H1 (cell line): ENCODE data around the gene ME1. TPM values are rescaled to one million over a fixed set of nuclear protein-coding genes. Genes with fewer than 3 reads are reported as not detected.

Experiments
- CTCF ChIA-PET: fragments of 300-600 bp; sonication (Branson Sonifier 250); formaldehyde crosslinking; loops from one replicate; lab custom pipeline; 2021; ENCODE audit not compliant: partially characterized antibody; lab: Charles Lee
- POLR2A ChIA-PET: fragments of 300-600 bp; sonication (Branson Sonifier 250); formaldehyde crosslinking; loops from one replicate; lab custom pipeline; 2021; ENCODE audit warnings: inconsistent platforms; ENCODE audit not compliant: partially characterized antibody; lab: Charles Lee
- DNase-seq, 2 experiments: peaks; one replicate each; pipeline versions ENCODE4 v3.0.0 to v3.0.0-alpha.2; 2010 to 2022; ENCODE audit warnings: low spot score in 2 of 2, low read depth in 1 of 2, mixed read lengths in 1 of 2
- FAIRE-seq: peaks from 2 replicates; lab custom pipeline; 2011; peaks lifted over from hg19 to GRCh38; lab: Jason Lieb, UNC
- H2AFZ ChIP-seq: 2 replicates; pipeline ENCODE4 v1.8.1; 2012; ENCODE audit warnings: low read length, inconsistent platforms
- H2AK5ac ChIP-seq: 2 replicates; pipeline ENCODE4 v1.6.1; 2013; ENCODE audit warnings: low read depth, low read length
- H2BK120ac ChIP-seq: replicated peaks from 2 replicates; pipeline ENCODE3; 2013; ENCODE audit warnings: low read depth, low read length, inconsistent platforms
- H2BK12ac ChIP-seq: 2 replicates; pipeline ENCODE4 v1.6.1; 2013; ENCODE audit warnings: low read depth, low read length
- H2BK15ac ChIP-seq: 2 replicates; pipeline ENCODE4 v1.6.1; 2013; ENCODE audit warnings: low read length
- H2BK20ac ChIP-seq: 2 replicates; pipeline ENCODE4 v1.6.1; 2013; ENCODE audit warnings: low read length
- H2BK5ac ChIP-seq: 2 replicates; pipeline ENCODE4 v1.6.1; 2013; ENCODE audit warnings: low read depth, low read length
- H3K14ac ChIP-seq: 2 replicates; pipeline ENCODE4 v1.6.1; 2013; ENCODE audit warnings: inconsistent platforms; ENCODE audit not compliant: insufficient read length
- H3K18ac ChIP-seq: 2 replicates; pipeline ENCODE4 v1.6.1; 2013; ENCODE audit warnings: low read length; ENCODE audit errors: extremely low read depth
- H3K23ac ChIP-seq: 2 replicates; pipeline ENCODE4 v1.6.1; 2013; ENCODE audit warnings: inconsistent platforms; ENCODE audit not compliant: insufficient read length
- H3K23me2 ChIP-seq: 2 replicates; pipeline ENCODE4 v1.6.1; 2013; ENCODE audit warnings: low read depth, low read length
- H3K27ac ChIP-seq: 2 replicates; pipeline ENCODE4 v1.6.1; 2011; ENCODE audit warnings: low read depth, low read length, inconsistent platforms
- H3K27me3 ChIP-seq, 4 experiments: replicated peaks in 1 of 4; 1 replicate in 1 of 4; 2 replicates in 3 of 4; pipeline versions ENCODE4 v1.6.1 to v1.8.1; 2011 to 2013; ENCODE audit warnings: low read length in 3 of 4, mild to moderate bottlenecking in 3 of 4, inconsistent platforms in 2 of 4, mixed read lengths in 2 of 4, moderate library complexity in 1 of 4; ENCODE audit not compliant: control insufficient read depth in 3 of 4, insufficient read depth in 3 of 4; ENCODE audit errors: extremely low read depth in 1 of 4
- H3K36me3 ChIP-seq, 4 experiments: 2 replicates each; pipeline versions ENCODE4 v1.6.1 to v1.8.1; 2011 to 2013; ENCODE audit warnings: mild to moderate bottlenecking in 4 of 4, low read length in 3 of 4, moderate library complexity in 2 of 4, control low read depth in 1 of 4, inconsistent platforms in 1 of 4; ENCODE audit not compliant: insufficient read depth in 4 of 4, control insufficient read depth in 2 of 4
- H3K4ac ChIP-seq: replicated peaks from 2 replicates; pipeline ENCODE3; 2013; ENCODE audit warnings: low read length, low read depth, mixed read lengths, inconsistent platforms; ENCODE audit not compliant: insufficient read length
- H3K4me1 ChIP-seq, 4 experiments: replicated peaks in 1 of 4; 1 replicate in 1 of 4; 2 replicates in 3 of 4; pipeline versions ENCODE4 v1.6.1 to v1.8.1; 2011 to 2013; ENCODE audit warnings: low read length in 3 of 4, inconsistent platforms in 2 of 4, mixed read lengths in 1 of 4; ENCODE audit not compliant: insufficient read depth in 4 of 4, control insufficient read depth in 3 of 4
- H3K4me2 ChIP-seq, 2 experiments: 2 replicates each; pipeline versions ENCODE4 v1.6.1 to v1.8.1; 2011 to 2013; ENCODE audit warnings: low read depth in 2 of 2, low read length in 2 of 2, control low read depth in 1 of 2, inconsistent platforms in 1 of 2, mild to moderate bottlenecking in 1 of 2; ENCODE audit not compliant: insufficient read depth in 1 of 2
- H3K4me3 ChIP-seq, 4 experiments: fragments of 200-600, 300-600 bp in 1 of 4; sonication (generic), shearing (Covaris generic), sonication (Bioruptor Twin) in 1 of 4; 2 replicates each; pipeline versions ENCODE4 v1.5.1 to v1.8.1; 2011 to 2016; ENCODE audit warnings: low read length in 4 of 4, low read depth in 3 of 4, control low read depth in 2 of 4, inconsistent platforms in 2 of 4, mild to moderate bottlenecking in 2 of 4, mixed read lengths in 1 of 4, moderate library complexity in 1 of 4; ENCODE audit not compliant: insufficient read depth in 2 of 4; ENCODE audit errors: extremely low read depth in 1 of 4
- H3K56ac ChIP-seq: replicated peaks from 2 replicates; pipeline ENCODE3; 2013; ENCODE audit warnings: low read depth, mild to moderate bottlenecking, mixed read lengths, low read length, inconsistent platforms; ENCODE audit not compliant: insufficient read length
- H3K79me1 ChIP-seq: 2 replicates; pipeline ENCODE4 v1.6.1; 2013; ENCODE audit warnings: low read depth, low read length, control low read depth
- H3K79me2 ChIP-seq, 2 experiments: 2 replicates each; pipeline versions ENCODE4 v1.6.1 to v1.8.1; 2012 to 2013; ENCODE audit warnings: low read length in 2 of 2, mild to moderate bottlenecking in 2 of 2, inconsistent platforms in 1 of 2; ENCODE audit not compliant: insufficient read depth in 2 of 2, control insufficient read depth in 1 of 2
- H3K9ac ChIP-seq, 4 experiments: replicated peaks in 1 of 4; 1 replicate in 1 of 4; 2 replicates in 3 of 4; pipeline versions ENCODE4 v1.6.1 to v1.8.1; 2011 to 2013; ENCODE audit warnings: low read depth in 3 of 4, low read length in 3 of 4, control low read depth in 2 of 4, mild to moderate bottlenecking in 2 of 4, moderate library complexity in 2 of 4, inconsistent platforms in 1 of 4; ENCODE audit errors: extremely low read depth in 1 of 4
- H3K9me3 ChIP-seq, 2 experiments: 2 replicates each; pipeline versions ENCODE4 v1.6.1 to v1.8.1; 2012 to 2013; ENCODE audit warnings: mild to moderate bottlenecking in 2 of 2, moderate library complexity in 2 of 2, control low read depth in 1 of 2, inconsistent platforms in 1 of 2, low read depth in 1 of 2, low read length in 1 of 2, mixed read lengths in 1 of 2; ENCODE audit not compliant: insufficient read depth in 2 of 2
- H4K20me1 ChIP-seq, 2 experiments: replicated peaks in 1 of 2; 2 replicates each; pipeline versions ENCODE3 to v1.8.1; 2011 to 2013; ENCODE audit warnings: inconsistent platforms in 2 of 2, low read length in 2 of 2, mild to moderate bottlenecking in 1 of 2; ENCODE audit not compliant: insufficient read depth in 2 of 2, control insufficient read depth in 1 of 2
- H4K5ac ChIP-seq: 2 replicates; pipeline ENCODE4 v1.6.1; 2013; ENCODE audit warnings: low read length, low read depth, mixed read lengths, inconsistent platforms; ENCODE audit not compliant: insufficient read length
- H4K8ac ChIP-seq: 2 replicates; pipeline ENCODE4 v1.8.0; 2013; ENCODE audit warnings: mild to moderate bottlenecking, moderate library complexity, low read length, inconsistent platforms; ENCODE audit not compliant: insufficient read depth; ENCODE audit errors: extremely low read depth
- H4K91ac ChIP-seq: replicated peaks from 2 replicates; pipeline ENCODE3; 2013; ENCODE audit warnings: low read length, mixed read lengths, inconsistent platforms; ENCODE audit not compliant: insufficient read length
- WGBS, 2 experiments: shearing (Covaris generic) in 1 of 2; methylation state at CpG; one replicate each; pipeline versions ENCODE4 v1.1.6 to v1.1.7; 2013 to 2015; ENCODE audit warnings: low lambda C conversion rate in 2 of 2, mixed read lengths in 2 of 2, inconsistent platforms in 1 of 2, low coverage in 1 of 2, missing lambda C conversion rate in 1 of 2; ENCODE audit not compliant: insufficient replicate concordance in 2 of 2, insufficient coverage in 1 of 2, insufficient read length in 1 of 2; ENCODE audit errors: extremely low coverage in 1 of 2, missing lambda C conversion rate in 1 of 2; 5-methylcytosine and 5-hydroxymethylcytosine counted together
- polyA plus RNA-seq, 7 experiments: library from polyadenylated mRNA; depleted of rRNA in 3 of 7; stranded (reverse) in 5 of 7; unstranded in 2 of 7; fragments of >200 nt in 5 of 7; fragments of 200-250 nt in 2 of 7; gene quantifications; 1 replicate in 5 of 7; 2 replicates in 1 of 7; 4 replicates in 1 of 7; pipeline versions ENCODE4 v1.2.1 to v1.2.3, GENCODE V29; 2011 to 2013; ENCODE audit warnings: missing spikeins in 2 of 7, mixed read lengths in 2 of 7
- total RNA-seq: library from RNA; stranded (reverse); fragmentation: NEBNext Ultra II Directional; extraction: Animal tissue kit (Norgen Biotek cat#: 25700); gene quantifications from 2 replicates; pipeline ENCODE4 v1.2.1, GENCODE V29; 2021

ME1 gene
- total and polyA plus RNA-seq, 2 of the 8 experiments (the other 6 are each of a cell fraction or from before 2014, with no cell fraction given): 1.3 to 3.9 TPM

GRCh38 chr6:83352424-83353061 is 78.3 kb downstream of the ME1 start:
- CTCF ChIA-PET: interaction anchor here (1.1 kb wide), 1 partner anchor 66 kb away, joined by 3 read pairs; no protein-coding TSS in a partner anchor
- no peak overlapping the region for H2BK5ac ChIP-seq
- no peak overlapping the region for H4K8ac ChIP-seq

More at GRCh38 chr6:83352424-83353061, 78.3 kb downstream of the ME1 start:
- Histone ChIP-seq H3K14ac (no peak overlapping the region), H2BK12ac (no peak overlapping the region), H4K20me1 (no peaks in the 10 kb centered on the region), H2BK120ac (no peak overlapping the region), H3K4ac (no peak overlapping the region), H3K9ac (no peak overlapping the region), H3K56ac (no peak overlapping the region), H2BK15ac (no peak overlapping the region), H3K23me2 (no peaks in the 10 kb centered on the region), H3K23ac (no peak overlapping the region), H3K4me1 (no peaks in the 10 kb centered on the region), H2AFZ (no peak overlapping the region), H3K27me3 (no peaks in the 10 kb centered on the region), H3K27ac (no peak overlapping the region), H3K4me2 (no peak overlapping the region), H3K4me3 (no peak overlapping the region), H3K18ac (no peak overlapping the region), H3K79me2 (no peaks in the 10 kb centered on the region), H3K36me3 (no peaks in the 10 kb centered on the region), H4K5ac (no peak overlapping the region), H4K91ac (no peak overlapping the region), H2BK20ac (no peak overlapping the region), H3K79me1 (no peaks in the 10 kb centered on the region), H3K9me3 (no peaks in the 10 kb centered on the region), H2AK5ac (no peak overlapping the region)
- no peak for DNase-seq
- WGBS, 2 experiments: 89% methylated on average over 3 of the region's 3 CpGs; no CpG with 5 or more reads in 1 of the 2 experiments
- POLR2A ChIA-PET: no interaction called here
- no peak for FAIRE-seq
